Stomach (tissue), 9 donors: ENCODE results near the gene CASP2. TPM values are rescaled to one million over a fixed set of nuclear protein-coding genes. Genes with fewer than 3 reads are reported as not detected.

ENCODE experiments used
- DNase-seq, 2 donors: peaks; one replicate each; pipeline versions ENCODE4 v3.0.0 to v3.0.0-alpha.2; 2013 to 2019
- H3K27ac ChIP-seq, 5 donors: fragments of 200-600 bp in 4 of 5; sonication (generic) in 4 of 5; one replicate each; pipeline ENCODE4 v1.5.1; 2013 to 2019; ENCODE audit warnings: mild to moderate bottlenecking in 1 of 5, moderate library complexity in 1 of 5
- H3K27me3 ChIP-seq, 3 donors: fragments of 200-600 bp; sonication (generic); one replicate each; pipeline ENCODE4 v1.5.1; 2017 to 2019; ENCODE audit warnings: mixed run types in 1 of 3
- H3K36me3 ChIP-seq, 4 donors: fragments of 200-600 bp; sonication (generic); 1 replicate in 3 of 4; 2 replicates in 1 of 4; pipeline ENCODE4 v1.5.1; 2016 to 2019
- H3K4me1 ChIP-seq, 4 donors: fragments of 200-600 bp; sonication (generic); one replicate each; pipeline ENCODE4 v1.5.1; 2016 to 2019
- H3K4me3 ChIP-seq, 4 donors: fragments of 200-600 bp; sonication (generic) in 3 of 4; one replicate each; pipeline ENCODE4 v1.5.1; 2016 to 2019; ENCODE audit warnings: mild to moderate bottlenecking in 1 of 4
- H3K9me3 ChIP-seq, 4 donors: fragments of 200-600 bp; sonication (generic); one replicate each; pipeline ENCODE4 v1.5.1; 2016 to 2019
- EP300 ChIP-seq: sonication (generic); formaldehyde crosslinking; IDR thresholded peaks from one replicate; pipeline ENCODE4 v1.6.1; 2017; ENCODE audit warnings: antibody characterized with exemption
- POLR2A ChIP-seq, 4 donors: fragments of 450-650 bp; IDR thresholded peaks; one replicate each; pipeline ENCODE4 v1.6.1; 2016; ENCODE audit warnings: antibody characterized with exemption in 4 of 4, control low read depth in 2 of 4, mild to moderate bottlenecking in 1 of 4, moderate library complexity in 1 of 4
- POLR2AphosphoS5 ChIP-seq, 3 donors: sonication (generic); formaldehyde crosslinking; IDR thresholded peaks; one replicate each; pipeline ENCODE4 v1.6.1; 2016; ENCODE audit warnings: antibody characterized with exemption in 3 of 3
- WGBS, 5 donors: extraction: QIAGEN DNeasy Blood & Tissue Kit in 3 of 5; methylation state at CpG; one replicate each; pipeline versions ENCODE4 v1.1.5 to v1.1.7; 2013 to 2018; 5-methylcytosine and 5-hydroxymethylcytosine counted together
- intact Hi-C: fragments of 100-400 bp; cut with DNase I; formaldehyde crosslinking; loops from one replicate; pipeline ENCODE4 v1.15.1; 2023; ENCODE audit warnings: low total_unique reads
- polyA plus RNA-seq, 3 donors: library from polyadenylated mRNA; stranded (reverse); fragments of 200-250 nt; gene quantifications; one replicate each; pipeline ENCODE4 v1.2.3, GENCODE V29; 2013
- total RNA-seq, 5 donors: library from RNA; depleted of rRNA; stranded (reverse); fragments of >200 nt; gene quantifications; one replicate each; pipeline versions ENCODE4 v1.1.0 to v1.2.3, GENCODE V29; 2014 to 2016
- TF ChIP-seq, protein P1 (sequence below), 7 experiments: fragments of 450-650 bp in 4 of 7; fragments of 200-600 bp in 3 of 7; sonication (generic) in 3 of 7; IDR thresholded peaks; one replicate each; pipeline ENCODE4 v1.5.1; 2016 to 2019; ENCODE audit warnings: antibody characterized with exemption in 7 of 7, control low read depth in 2 of 7, mild to moderate bottlenecking in 1 of 7
- donor health status: healthy with polysubstance abuse.
- donor health status: Bipolar disorder and iron deficiency.
- donor health status: healthy.

Gene CASP2
- total and polyA plus RNA-seq, 8 donors = 4.6 to 27.7 (median 15.5) TPM

DNA sequence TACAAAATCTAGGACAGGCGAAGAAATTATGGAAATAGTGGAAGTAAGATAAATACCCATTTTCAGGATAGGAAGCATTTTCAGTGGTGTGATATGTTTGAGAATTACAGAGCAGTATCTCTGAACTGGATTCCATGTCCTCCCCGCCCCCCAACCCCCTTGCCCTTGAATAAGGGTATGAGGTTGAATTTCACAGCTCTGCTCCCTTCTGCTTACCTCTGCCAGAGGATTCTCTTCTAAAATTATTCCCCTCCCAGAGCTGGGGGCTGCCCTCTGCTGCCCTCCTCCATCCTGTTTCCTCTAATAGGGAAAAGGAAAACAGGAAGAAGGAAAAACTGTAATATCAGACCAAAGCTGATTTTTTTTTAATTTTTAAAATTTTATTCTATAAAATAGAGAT lies 20.5 kb downstream of the CASP2 start:
- no peak overlapping the region for H3K27ac ChIP-seq
- DNase-seq = no peak
- peaks cover 0 to 11% (median 4%) of the 10 kb centered on the region in 4 donors for H3K4me1 ChIP-seq
- H3K36me3 ChIP-seq = peaks cover 25 to 60% (median 47%) of the 10 kb centered on the region in 4 donors
- no peaks in the 10 kb centered on the region for H3K9me3 ChIP-seq
- intact Hi-C loops = loop anchor here (5.0 kb wide), 1 partner anchor 71 kb away; no protein-coding TSS in a partner anchor
- no peak for TF ChIP-seq POLR2AphosphoS5 (IDR thresholded peaks at IDR 0.05)
- no peak for TF ChIP-seq EP300
- TF ChIP-seq POLR2A (IDR thresholded peaks at IDR 0.05) = no peak
- TF ChIP-seq, protein P1, sequence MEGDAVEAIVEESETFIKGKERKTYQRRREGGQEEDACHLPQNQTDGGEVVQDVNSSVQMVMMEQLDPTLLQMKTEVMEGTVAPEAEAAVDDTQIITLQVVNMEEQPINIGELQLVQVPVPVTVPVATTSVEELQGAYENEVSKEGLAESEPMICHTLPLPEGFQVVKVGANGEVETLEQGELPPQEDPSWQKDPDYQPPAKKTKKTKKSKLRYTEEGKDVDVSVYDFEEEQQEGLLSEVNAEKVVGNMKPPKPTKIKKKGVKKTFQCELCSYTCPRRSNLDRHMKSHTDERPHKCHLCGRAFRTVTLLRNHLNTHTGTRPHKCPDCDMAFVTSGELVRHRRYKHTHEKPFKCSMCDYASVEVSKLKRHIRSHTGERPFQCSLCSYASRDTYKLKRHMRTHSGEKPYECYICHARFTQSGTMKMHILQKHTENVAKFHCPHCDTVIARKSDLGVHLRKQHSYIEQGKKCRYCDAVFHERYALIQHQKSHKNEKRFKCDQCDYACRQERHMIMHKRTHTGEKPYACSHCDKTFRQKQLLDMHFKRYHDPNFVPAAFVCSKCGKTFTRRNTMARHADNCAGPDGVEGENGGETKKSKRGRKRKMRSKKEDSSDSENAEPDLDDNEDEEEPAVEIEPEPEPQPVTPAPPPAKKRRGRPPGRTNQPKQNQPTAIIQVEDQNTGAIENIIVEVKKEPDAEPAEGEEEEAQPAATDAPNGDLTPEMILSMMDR (IDR thresholded peaks at IDR 0.05) = no peak
- 92 to 98% (median 96%) methylated on average over 2 of the region's 2 CpGs for WGBS, 5 donors
- H3K27me3 ChIP-seq = no peaks in the 10 kb centered on the region
- H3K4me3 ChIP-seq = no peak overlapping the region

DNA sequence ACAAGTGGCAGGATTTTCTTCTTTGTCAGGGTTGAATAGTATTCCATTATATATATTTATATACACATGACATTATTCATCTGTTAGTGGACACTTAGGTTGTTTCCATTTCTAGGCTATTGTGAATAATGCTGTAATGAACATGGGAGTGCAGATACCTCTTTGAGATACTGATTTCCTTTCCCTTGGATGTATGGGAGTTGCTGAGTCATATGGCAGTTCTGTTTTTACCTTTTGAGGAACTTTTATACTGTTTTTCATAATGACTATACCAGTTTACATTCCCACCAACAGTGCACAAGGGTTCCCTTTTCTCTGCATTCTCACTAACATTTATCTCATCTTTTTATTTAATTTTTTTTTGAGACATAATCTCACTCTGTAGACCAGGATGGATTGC lies 26.0 kb downstream of the CASP2 start:
- Histone ChIP-seq H3K36me3 (peaks cover 0 to 8% (median 0%) of the 10 kb centered on the region in 4 donors), H3K9me3 (no peaks in the 10 kb centered on the region), H3K4me3 (no peak overlapping the region), H3K4me1 (no peaks in the 10 kb centered on the region), H3K27ac (no peak overlapping the region), H3K27me3 (no peaks in the 10 kb centered on the region)
- TF ChIP-seq EP300 = no peak
- TF ChIP-seq POLR2AphosphoS5 (IDR thresholded peaks at IDR 0.05) = no peak
- TF ChIP-seq, protein P1 (IDR thresholded peaks at IDR 0.05) = no peak
- no peak for TF ChIP-seq POLR2A (IDR thresholded peaks at IDR 0.05)
- intact Hi-C loops = no loop called here
- no peak for DNase-seq

DNA sequence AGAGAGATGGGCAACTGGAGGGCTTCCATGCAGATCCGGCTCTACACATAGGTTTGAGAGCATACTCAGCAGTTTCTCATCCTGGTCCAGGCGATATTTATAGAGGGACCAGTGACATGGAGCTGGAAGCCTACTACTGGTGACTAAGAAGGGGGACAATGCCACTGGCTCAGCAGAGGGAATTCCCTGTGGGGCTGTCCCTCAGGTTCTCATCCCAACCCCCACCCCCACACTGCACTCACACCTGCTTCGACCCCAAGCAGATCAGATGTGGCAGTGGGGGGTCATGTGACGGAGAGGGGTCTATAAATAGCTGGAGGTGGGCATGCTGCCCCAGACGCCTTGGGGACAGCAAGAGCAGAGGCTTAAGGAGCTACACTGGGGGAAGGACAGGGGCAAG lies 27.6 kb downstream of the CASP2 start, which contains the start of gene CLCN1:
CLCN1 (plus strand) TSS at position 336 of the 400 bp plus-strand sequence. CDS start 102 bp downstream, outside the sequence.
- Histone ChIP-seq H3K9me3 (no peaks in the 10 kb centered on the region), H3K4me1 (no peaks in the 10 kb centered on the region), H3K4me3 (no peak within 1 kb of the TSS), H3K36me3 (no peaks in the 10 kb centered on the region), H3K27ac (no peak within 1 kb of the TSS), H3K27me3 (no peaks in the 10 kb centered on the region)
- intact Hi-C loops = no loop called here
- no peak for DNase-seq
- TF ChIP-seq POLR2AphosphoS5 (IDR thresholded peaks at IDR 0.05) = no peak
- no peak for TF ChIP-seq EP300
- TF ChIP-seq POLR2A (IDR thresholded peaks at IDR 0.05) = no peak
- TF ChIP-seq, protein P1 (IDR thresholded peaks at IDR 0.05) = no peak
- 82 to 92% (median 85%) methylated on average over 4 to 5 of the region's 5 CpGs for WGBS, 5 donors

DNA sequence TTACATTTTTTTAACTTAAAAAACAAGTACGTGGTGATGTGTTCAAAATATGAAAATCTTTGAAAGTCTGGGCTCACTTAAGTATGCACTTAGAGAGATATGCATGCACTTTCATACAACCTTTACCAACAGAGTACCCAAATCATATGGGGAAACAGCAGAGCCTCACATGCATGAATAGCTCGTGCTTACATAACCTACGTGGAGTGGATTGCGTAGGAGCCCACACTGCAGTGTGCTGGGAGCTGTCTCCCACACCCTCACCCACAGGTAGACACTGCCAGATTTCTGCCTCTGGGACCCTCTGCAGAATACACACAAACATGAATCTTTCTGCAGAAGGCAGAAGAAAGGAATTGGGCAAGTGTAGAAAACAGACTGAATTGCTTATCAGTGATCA lies 28.3 kb downstream of the CASP2 start:
- Histone ChIP-seq H3K36me3 (no peaks in the 10 kb centered on the region), H3K9me3 (no peaks in the 10 kb centered on the region), H3K27ac (no peak overlapping the region), H3K27me3 (no peaks in the 10 kb centered on the region), H3K4me3 (no peak overlapping the region), H3K4me1 (no peaks in the 10 kb centered on the region)
- 79 to 92% (median 84%) methylated on average over 4 of the region's 4 CpGs for WGBS, 5 donors
- no peak for TF ChIP-seq POLR2A (IDR thresholded peaks at IDR 0.05)
- TF ChIP-seq, protein P1 (IDR thresholded peaks at IDR 0.05) = no peak
- TF ChIP-seq EP300 = no peak
- no peak for DNase-seq
- intact Hi-C loops = no loop called here
